Uterus (tissue), 4 donors: ENCODE results near the gene HLA-DPA1. TPM values are rescaled to one million over a fixed set of nuclear protein-coding genes. Genes with fewer than 3 reads are reported as not detected.
A peak's percentile ranks its signal among the peaks of the same experiment; 100 is the strongest.

Experiments used
- DNase-seq, 2 donors: peaks; one replicate each; pipeline ENCODE4 v3.0.0-alpha.2; 2019 to 2020
- H3K27ac ChIP-seq, 2 donors: fragments of 200-600 bp; sonication (generic); 1 replicate in 1 of 2; 2 replicates in 1 of 2; pipeline ENCODE4 v1.5.1; 2016 to 2018
- H3K27me3 ChIP-seq, 2 donors: fragments of 200-600 bp; sonication (generic); one replicate each; pipeline ENCODE4 v1.5.1; 2018 to 2019; ENCODE audit warnings: control low read depth in 1 of 2
- H3K36me3 ChIP-seq, 2 donors: fragments of 200-600 bp; sonication (generic); one replicate each; pipeline ENCODE4 v1.5.1; 2019; ENCODE audit warnings: control low read depth in 1 of 2
- H3K4me1 ChIP-seq, 2 donors: fragments of 200-600 bp; sonication (generic); one replicate each; pipeline ENCODE4 v1.5.1; 2018 to 2019; ENCODE audit warnings: control low read depth in 1 of 2
- H3K4me3 ChIP-seq, 2 donors: fragments of 200-600 bp; sonication (generic); 1 replicate in 1 of 2; 2 replicates in 1 of 2; pipeline ENCODE4 v1.5.1; 2018 to 2019; ENCODE audit warnings: mild to moderate bottlenecking in 1 of 2
- H3K9me3 ChIP-seq, 2 donors: fragments of 200-600 bp; sonication (generic); one replicate each; pipeline ENCODE4 v1.5.1; 2019; ENCODE audit warnings: control low read depth in 1 of 2
- CTCF ChIP-seq, 4 experiments: fragments of 200-600 bp in 2 of 4; fragments of 450-650 bp in 2 of 4; sonication (generic) in 2 of 4; IDR thresholded peaks; one replicate each; pipeline ENCODE4 v1.5.1; 2016 to 2019; ENCODE audit warnings: antibody characterized with exemption in 4 of 4, mild to moderate bottlenecking in 2 of 4, moderate library complexity in 1 of 4
- POLR2A ChIP-seq, 2 donors: fragments of 450-650 bp; IDR thresholded peaks; one replicate each; pipeline ENCODE4 v1.6.1; 2016; ENCODE audit warnings: antibody characterized with exemption in 2 of 2, mild to moderate bottlenecking in 1 of 2, moderate library complexity in 1 of 2
- intact Hi-C: fragments of 100-400 bp; cut with DNase I; formaldehyde crosslinking; loops from one replicate; pipeline ENCODE4 v1.15.1; 2023; ENCODE audit warnings: low total_unique reads
- total RNA-seq, 4 donors: library from RNA; depleted of rRNA in 3 of 4; stranded (reverse); fragments of >200 nt in 3 of 4; gene quantifications; one replicate each; pipeline versions ENCODE4 v1.1.0 to v1.2.4, GENCODE V29; 2014 to 2023
- donor health status: DM: yes; HTN: yes; CAD: no.

HLA-DPA1 gene
- total RNA-seq, 4 donors from 2014 or later: 48.0 to 187 (median 135) TPM

GRCh38 chr6:33015798-33016197 lies 57.7 kb downstream of the HLA-DPA1 start:
- no peaks in the 10 kb centered on the region for H3K9me3 ChIP-seq
- TF ChIP-seq CTCF (IDR thresholded peaks at IDR 0.05): no peak
- no peak for TF ChIP-seq POLR2A (IDR thresholded peaks at IDR 0.05)
- H3K4me3 ChIP-seq: no peak overlapping the region
- H3K4me1 ChIP-seq: no peaks in the 10 kb centered on the region
- DNase-seq: no peak
- intact Hi-C loops: no loop called here
- peak overlapping the region in 1 of 2 donors; percentile 20 for H3K27ac ChIP-seq
- H3K27me3 ChIP-seq: no peaks in the 10 kb centered on the region
- H3K36me3 ChIP-seq: no peaks in the 10 kb centered on the region

GRCh38 chr6:33014841-33015634 lies 58.4 kb downstream of the HLA-DPA1 start:
- TF ChIP-seq POLR2A (IDR thresholded peaks at IDR 0.05) (no peak), CTCF (IDR thresholded peaks at IDR 0.05) (peak; percentile 81 to 89 (median 82))
- H3K27ac ChIP-seq: peak overlapping the region in 1 of 2 donors; percentile 20

More at GRCh38 chr6:33014841-33015634, 58.4 kb downstream of the HLA-DPA1 start:
- DNase-seq: peak in 1 of 2 donors; percentile 61
- no peak overlapping the region for H3K4me3 ChIP-seq
- H3K36me3 ChIP-seq: no peaks in the 10 kb centered on the region
- H3K4me1 ChIP-seq: no peaks in the 10 kb centered on the region
- no peaks in the 10 kb centered on the region for H3K27me3 ChIP-seq
- H3K9me3 ChIP-seq: no peaks in the 10 kb centered on the region
- intact Hi-C loops: no loop called here

Other genes starting within 250 kb of the HLA-DPA1 start
- gene TAP2, start 234.9 kb downstream of the HLA-DPA1 start, total RNA-seq: 10 to 100 TPM in 2 of 4 donors, 1 to 10 TPM in 2; 3.0 to 42.4 (median 21.5) TPM
- 10 to 100 TPM; 23.5 to 60.1 (median 27.2) TPM for gene PSMB8, start 229.6 kb downstream of the HLA-DPA1 start, total RNA-seq
- 10 to 100 TPM; 18.2 to 62.2 (median 26.5) TPM for gene TAP1, start 219.9 kb downstream of the HLA-DPA1 start, total RNA-seq
- 10 to 100 TPM; 14.0 to 50.7 (median 38.6) TPM for gene PSMB9, start 219.5 kb downstream of the HLA-DPA1 start, total RNA-seq
- gene HLA-DMB, start 132.6 kb downstream of the HLA-DPA1 start, total RNA-seq: 10 to 100 TPM; 16.9 to 29.4 (median 22.4) TPM
- 100 to 1,000 TPM in 1 of 4 donors, 10 to 100 TPM in 2, 1 to 10 TPM in 1; 6.6 to 134 (median 51.7) TPM for gene HLA-DMA, start 120.6 kb downstream of the HLA-DPA1 start, total RNA-seq
- gene BRD2, start 105.1 kb downstream of the HLA-DPA1 start, total RNA-seq: 100 to 1,000 TPM in 2 of 4 donors, 10 to 100 TPM in 2; 42.5 to 202 (median 120) TPM
- 10 to 100 TPM in 3 of 4 donors, 1 to 10 TPM in 1; 8.2 to 34.1 (median 18.4) TPM for gene HLA-DOA, start 64.1 kb downstream of the HLA-DPA1 start, total RNA-seq
- gene HLA-DPB1, start 2.3 kb upstream of the HLA-DPA1 start, total RNA-seq: 100 to 1,000 TPM in 1 of 4 donors, 10 to 100 TPM in 3; 19.8 to 108 (median 43.6) TPM
- gene COL11A2, start 118.8 kb upstream of the HLA-DPA1 start, total RNA-seq: 1 to 10 TPM in 2 of 4 donors, under 1 TPM in 2; under 0.01 to 2.6 (median 1.0) TPM
- gene RXRB, start 127.0 kb upstream of the HLA-DPA1 start, total RNA-seq: 10 to 100 TPM; 28.6 to 71.0 (median 34.0) TPM
- 10 to 100 TPM; 53.8 to 87.8 (median 57.5) TPM for gene SLC39A7, start 127.2 kb upstream of the HLA-DPA1 start, total RNA-seq
- 10 to 100 TPM in 1 of 4 donors, 1 to 10 TPM in 2, not detected in 1; 2.6 to 11.3 (median 5.8) TPM for gene HSD17B8, start 131.0 kb upstream of the HLA-DPA1 start, total RNA-seq
- gene RING1, start 134.9 kb upstream of the HLA-DPA1 start, total RNA-seq: 10 to 100 TPM in 3 of 4 donors, 1 to 10 TPM in 1; 1.8 to 66.9 (median 30.1) TPM
- 10 to 100 TPM; 12.8 to 58.4 (median 37.5) TPM for gene VPS52, start 198.2 kb upstream of the HLA-DPA1 start, total RNA-seq
- gene RPS18, start 198.4 kb upstream of the HLA-DPA1 start, total RNA-seq: 1,000 to 10,000 TPM; 2,386 to 5,510 (median 4,061) TPM
- 10 to 100 TPM in 3 of 4 donors, 1 to 10 TPM in 1; 5.5 to 15.9 (median 14.3) TPM for gene B3GALT4, start 203.5 kb upstream of the HLA-DPA1 start, total RNA-seq
- 10 to 100 TPM; 17.9 to 60.3 (median 31.7) TPM for gene WDR46, start 215.6 kb upstream of the HLA-DPA1 start, total RNA-seq
- gene PFDN6, start 216.0 kb upstream of the HLA-DPA1 start, total RNA-seq: 10 to 100 TPM; 13.6 to 33.5 (median 21.6) TPM
- gene RGL2, start 225.3 kb upstream of the HLA-DPA1 start, total RNA-seq: 100 to 1,000 TPM in 1 of 4 donors, 10 to 100 TPM in 3; 34.4 to 118 (median 36.0) TPM
- gene TAPBP, start 240.4 kb upstream of the HLA-DPA1 start, total RNA-seq: 10 to 100 TPM; 17.6 to 83.9 (median 41.4) TPM
- gene ZBTB22, start 244.1 kb upstream of the HLA-DPA1 start, total RNA-seq: 10 to 100 TPM in 2 of 4 donors, 1 to 10 TPM in 2; 3.8 to 31.3 (median 16.0) TPM
- 100 to 1,000 TPM in 1 of 4 donors, 10 to 100 TPM in 3; 18.2 to 120 (median 32.3) TPM for gene DAXX, start 249.3 kb upstream of the HLA-DPA1 start, total RNA-seq